HL-60/S4 treated with phorbol 12-myristate 13-acetate at 8.2 ng/mL for 4 days and 3 days (cell line): ENCODE results near the gene FKBP2.

Experiments used
- in situ Hi-C: fragments of 300-500 bp; cut with MboI; formaldehyde crosslinking; loops from 2 replicates; pipeline ENCODE4 v1.15.0; 2022; ENCODE audit warnings: low sequenced_read_pairs

FKBP2 gene

DNA sequence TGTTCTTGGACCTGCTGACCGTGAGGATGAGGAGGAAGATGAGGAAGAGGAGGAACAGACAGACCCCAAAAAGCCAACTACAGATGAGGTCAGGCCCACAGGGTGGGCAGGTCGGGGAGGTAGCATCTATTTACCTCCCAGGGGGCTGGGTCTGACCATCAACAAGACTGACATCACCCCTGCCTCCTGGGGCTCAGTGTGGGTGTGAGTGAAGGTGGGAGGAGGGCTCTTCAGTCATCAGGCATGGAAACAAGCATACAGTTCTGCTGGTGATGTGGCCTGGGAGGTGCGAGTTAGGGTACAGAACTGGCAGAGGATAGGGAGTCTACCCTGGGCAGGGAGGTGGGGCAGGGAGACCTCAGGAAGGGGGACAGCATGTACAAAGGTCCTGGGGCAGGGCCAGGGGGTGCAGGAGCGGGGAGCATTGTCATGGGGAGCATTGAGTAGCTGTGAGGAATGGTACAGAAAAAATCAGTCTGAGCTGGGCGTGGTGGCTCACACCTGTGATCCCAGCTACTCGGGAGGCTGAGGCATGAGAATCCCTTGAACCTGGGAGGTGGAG lies 19.3 kb downstream of the FKBP2 start:
- in situ Hi-C loops, result no loop called here

DNA sequence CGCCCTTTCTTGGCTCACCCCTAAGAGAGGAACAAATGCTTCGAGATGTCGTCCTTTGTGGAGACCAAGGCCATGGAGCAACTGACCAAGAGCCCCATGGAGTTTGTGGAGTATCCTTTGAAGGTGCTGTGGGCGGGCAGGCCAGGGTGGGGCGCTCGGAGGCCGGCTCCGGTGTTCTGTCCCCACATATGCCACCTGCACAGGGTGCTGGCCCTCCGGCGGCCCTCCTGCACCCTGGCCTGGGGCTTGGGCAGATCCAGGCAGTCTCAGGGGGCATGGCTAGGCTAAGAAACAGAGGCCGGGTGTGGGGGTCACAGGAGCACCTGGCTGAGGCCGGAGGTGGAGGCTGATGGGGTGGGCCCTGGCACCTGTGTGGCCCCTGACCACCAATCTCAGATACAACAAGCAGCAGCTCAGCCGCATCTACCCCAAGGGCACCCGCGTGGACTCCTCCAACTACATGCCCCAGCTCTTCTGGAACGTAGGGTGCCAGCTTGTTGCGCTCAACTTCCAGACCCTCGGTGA lies 20.7 kb downstream of the FKBP2 start:
- in situ Hi-C loops, result no loop called here

DNA sequence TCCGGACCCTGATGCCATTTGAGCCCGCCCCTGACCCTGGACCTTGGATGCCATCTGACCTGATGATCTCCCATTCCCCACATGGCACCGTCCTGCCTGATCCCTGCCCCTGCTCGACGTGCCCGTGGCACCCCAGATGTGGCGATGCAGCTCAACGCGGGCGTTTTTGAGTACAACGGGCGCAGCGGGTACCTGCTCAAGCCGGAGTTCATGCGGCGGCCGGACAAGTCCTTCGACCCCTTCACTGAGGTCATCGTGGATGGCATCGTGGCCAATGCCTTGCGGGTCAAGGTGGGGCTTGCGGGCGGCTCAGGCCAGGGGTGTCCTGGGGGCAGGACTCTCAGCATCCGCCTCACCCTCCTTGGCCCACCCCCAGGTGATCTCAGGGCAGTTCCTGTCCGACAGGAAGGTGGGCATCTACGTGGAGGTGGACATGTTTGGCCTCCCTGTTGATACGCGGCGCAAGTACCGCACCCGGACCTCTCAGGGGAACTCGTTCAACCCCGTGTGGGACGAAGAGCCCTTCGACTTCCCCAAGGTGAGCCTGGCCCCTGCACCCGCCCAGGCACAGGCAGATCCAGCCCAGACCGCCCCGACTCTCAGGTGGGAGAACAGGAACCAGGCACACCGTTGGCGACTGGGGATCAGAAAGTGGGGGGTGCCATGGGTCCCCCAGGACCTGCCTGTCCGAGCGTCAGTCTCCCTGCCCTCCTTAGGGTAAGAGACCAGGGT lies 21.5 kb downstream of the FKBP2 start:
- in situ Hi-C loops, result no loop called here

DNA sequence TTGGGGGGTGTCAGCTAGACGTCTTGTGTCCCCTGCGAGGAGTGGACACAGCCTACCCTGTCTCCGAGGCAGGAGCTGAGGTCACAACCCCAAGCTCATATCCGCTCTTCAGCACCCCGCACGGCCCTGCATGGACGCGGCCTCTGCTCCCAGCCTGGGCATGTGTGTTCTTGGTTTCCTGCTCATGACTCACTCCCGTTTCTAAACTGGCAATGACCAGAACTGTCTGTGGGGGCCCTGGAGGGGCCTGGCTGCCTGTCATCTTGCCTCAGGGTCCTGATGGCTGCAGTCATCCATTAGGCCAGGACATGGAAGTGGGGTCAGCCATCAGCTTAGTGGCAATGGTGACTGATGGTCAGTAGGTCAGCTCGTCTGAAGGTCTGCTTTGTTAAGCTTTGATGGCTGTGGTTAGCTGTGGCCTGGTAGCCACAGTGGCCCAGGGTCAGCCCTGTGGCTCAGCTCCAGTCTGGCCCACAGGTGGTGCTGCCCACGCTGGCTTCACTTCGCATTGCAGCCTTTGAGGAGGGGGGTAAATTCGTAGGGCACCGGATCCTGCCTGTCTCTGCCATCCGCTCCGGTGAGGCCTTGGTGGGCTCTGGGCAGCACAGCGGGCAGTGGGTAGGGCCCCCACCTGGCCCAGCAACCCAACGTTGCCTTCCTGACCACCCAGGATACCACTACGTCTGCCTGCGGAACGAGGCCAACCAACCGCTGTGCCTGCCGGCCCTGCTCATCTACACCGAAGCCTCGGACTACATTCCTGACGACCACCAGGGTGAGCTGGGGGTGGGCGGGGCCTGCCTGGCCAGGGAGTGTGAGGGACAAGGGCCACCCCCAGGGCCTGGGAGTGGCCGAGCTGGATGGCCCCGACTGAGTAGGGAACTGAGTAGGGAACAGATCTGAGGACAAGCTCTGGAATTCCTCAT lies 22.4 kb downstream of the FKBP2 start:
- in situ Hi-C loops, result no loop called here

DNA sequence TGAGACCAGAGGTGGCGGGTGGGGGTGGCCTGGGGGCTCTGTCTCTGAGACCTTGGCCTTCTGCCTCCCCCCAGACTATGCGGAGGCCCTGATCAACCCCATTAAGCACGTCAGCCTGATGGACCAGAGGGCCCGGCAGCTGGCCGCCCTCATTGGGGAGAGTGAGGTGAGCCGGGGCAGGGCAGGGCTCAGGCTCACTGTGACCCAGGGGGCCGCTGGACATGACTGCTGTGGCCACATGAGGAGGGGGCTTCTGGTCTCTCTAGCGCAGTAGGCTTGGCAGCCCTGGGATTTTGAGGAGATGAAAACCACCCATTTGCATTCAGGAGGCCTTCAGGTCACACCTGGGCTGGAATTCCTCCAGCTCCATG lies 23.0 kb downstream of the FKBP2 start:
- in situ Hi-C loops, result no loop called here

DNA sequence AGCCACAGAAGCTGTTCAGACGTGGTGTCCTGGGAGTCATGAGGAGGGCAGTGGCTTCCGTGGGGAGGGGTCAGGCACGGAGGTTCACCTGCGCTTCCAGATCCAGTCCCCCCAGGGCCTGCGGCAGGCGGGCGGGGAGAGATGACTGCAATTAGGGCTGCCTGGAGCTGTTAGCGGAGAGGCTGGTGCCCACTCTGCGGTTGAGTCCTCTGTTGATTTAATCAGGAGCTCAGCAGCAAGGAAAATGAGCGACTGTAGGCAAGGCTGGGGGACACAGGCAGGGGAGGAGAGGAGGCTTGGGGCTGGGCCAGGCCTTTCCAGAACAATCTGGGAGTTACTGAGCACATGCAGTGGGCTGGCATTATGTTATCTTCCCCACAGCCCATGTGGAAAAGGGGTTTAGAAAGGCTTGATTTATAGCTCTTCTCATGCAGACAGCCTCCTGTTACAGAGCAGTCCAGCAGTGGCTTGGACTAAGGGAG lies 23.5 kb downstream of the FKBP2 start:
- in situ Hi-C loops, result no loop called here

DNA sequence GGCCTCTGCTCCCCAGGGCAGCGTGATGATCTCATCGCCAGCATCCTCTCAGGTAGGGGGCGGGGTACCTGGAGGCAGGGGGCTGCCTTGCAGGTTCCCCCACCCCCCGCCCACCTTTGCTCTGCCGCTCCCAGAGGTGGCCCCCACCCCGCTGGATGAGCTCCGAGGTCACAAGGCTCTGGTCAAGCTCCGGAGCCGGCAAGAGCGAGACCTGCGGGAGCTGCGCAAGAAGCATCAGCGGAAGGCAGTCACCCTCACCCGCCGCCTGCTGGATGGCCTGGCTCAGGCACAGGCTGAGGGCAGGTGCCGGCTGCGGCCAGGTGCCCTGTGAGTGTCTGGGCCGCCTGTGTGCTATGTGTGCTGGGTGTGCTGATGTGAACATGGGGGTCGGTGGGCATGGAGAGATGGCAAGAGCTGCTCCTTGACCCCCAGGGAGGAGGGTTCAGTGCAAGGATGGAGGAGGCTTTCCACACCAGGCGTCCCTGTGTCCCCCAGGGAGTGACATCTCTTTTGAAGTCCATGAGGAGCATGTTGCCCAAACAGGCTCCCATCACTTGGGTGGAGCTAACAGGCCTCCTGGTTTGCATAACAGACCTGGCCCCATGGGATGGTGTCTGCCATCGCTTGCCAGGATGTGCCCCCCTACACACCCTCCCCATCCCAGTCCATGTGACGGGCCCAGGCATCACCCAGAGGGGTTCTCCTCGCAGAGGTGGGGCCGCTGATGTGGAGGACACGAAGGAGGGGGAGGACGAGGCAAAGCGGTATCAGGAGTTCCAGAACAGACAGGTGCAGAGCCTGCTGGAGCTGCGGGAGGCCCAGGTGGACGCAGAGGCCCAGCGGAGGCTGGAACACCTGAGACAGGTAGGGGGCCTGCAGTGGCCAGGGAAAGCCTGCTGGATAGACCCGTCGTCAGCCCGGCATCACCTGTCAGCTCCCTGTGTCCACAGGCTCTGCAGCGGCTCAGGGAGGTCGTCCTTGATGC lies 24.6 kb downstream of the FKBP2 start:
- in situ Hi-C loops, result no loop called here

DNA sequence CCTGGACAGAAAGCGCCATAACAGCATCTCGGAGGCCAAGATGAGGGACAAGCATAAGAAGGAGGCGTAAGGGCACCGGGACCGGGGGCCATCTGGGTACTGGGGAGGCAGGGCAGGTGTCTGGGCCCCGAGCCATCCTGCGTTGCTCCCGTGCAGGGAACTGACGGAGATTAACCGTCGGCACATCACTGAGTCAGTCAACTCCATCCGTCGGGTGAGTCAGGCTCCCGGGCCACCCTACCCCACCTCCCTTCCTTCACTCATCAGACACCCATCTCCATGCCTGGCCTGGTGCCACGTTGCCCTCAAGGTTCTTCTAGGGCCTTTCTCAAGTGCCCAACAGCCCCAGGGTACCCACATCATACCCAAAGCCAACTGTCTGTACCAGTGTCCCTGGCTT lies 25.4 kb downstream of the FKBP2 start:
- in situ Hi-C loops, result no loop called here

DNA sequence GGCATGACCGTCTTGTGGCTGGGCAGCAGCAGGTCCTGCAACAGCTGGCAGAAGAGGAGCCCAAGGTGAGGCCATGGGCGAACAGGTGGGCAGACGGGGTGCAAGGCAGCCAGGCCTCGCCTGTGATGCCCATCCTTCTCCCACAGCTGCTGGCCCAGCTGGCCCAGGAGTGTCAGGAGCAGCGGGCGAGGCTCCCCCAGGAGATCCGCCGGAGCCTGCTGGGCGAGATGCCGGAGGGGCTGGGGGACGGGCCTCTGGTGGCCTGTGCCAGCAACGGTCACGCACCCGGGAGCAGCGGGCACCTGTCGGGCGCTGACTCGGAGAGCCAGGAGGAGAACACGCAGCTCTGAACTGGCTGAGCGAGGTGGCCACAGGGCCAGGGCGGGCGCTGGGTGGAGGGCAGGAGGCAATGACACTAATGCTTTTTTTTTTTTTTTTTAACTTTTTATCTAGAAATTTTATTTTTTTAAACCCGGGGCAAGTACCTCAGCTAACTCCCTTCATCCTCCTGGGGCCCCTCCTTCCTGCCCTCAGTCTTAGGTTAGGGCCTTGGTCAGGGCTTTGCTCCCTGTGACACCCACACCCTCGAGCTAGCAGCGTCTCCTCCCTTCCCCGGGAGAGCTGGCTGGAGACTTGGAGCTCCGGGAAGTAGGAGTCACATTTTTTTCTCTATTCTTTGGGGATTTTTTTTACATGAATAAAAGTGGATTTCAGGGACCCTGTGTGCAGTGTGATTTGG lies 26.5 kb downstream of the FKBP2 start:
- in situ Hi-C loops, result no loop called here

DNA sequence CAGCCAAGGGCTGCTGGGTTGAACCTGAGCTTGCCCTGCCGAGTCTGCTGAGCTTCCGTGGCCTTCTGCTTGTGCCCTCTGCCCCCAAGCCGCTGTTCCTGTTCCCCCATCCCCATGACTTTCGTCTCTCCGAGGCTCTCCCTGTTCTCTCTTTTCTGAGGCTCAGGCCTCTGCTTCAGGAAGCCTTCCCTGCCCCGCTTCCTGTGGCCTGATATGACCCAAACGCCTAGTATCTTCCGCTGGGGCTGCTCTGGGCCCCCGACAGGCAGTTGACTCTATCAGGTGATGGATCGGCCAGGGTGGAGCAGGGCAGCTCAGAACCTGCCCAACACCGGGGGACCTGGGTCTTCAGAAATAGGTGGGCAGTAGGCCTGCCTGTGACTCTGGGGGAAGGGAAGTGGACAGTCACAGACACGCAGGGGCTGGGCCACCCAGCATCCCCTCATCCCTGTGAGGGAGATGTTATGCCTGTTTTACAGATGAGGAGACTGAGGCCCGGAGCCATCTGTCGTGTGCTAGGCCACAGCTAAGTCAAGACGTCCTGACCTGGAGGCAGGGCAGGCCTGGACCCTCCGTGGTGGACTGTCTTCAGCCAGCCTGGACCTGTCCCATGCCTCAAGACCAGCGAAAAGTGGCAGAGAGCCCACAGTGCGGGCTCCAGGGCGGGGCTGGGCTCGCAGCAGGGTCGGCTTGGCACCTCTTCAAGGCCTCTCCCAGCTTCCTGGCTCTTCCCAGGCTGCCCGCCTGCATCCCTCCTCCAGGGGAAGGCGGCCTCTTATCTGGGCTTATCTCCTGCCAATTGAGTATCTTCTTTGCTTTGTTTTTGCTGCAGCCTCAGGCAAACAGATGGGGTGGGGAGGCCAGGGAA lies 27.4 kb downstream of the FKBP2 start:
- in situ Hi-C loops, result no loop called here

DNA sequence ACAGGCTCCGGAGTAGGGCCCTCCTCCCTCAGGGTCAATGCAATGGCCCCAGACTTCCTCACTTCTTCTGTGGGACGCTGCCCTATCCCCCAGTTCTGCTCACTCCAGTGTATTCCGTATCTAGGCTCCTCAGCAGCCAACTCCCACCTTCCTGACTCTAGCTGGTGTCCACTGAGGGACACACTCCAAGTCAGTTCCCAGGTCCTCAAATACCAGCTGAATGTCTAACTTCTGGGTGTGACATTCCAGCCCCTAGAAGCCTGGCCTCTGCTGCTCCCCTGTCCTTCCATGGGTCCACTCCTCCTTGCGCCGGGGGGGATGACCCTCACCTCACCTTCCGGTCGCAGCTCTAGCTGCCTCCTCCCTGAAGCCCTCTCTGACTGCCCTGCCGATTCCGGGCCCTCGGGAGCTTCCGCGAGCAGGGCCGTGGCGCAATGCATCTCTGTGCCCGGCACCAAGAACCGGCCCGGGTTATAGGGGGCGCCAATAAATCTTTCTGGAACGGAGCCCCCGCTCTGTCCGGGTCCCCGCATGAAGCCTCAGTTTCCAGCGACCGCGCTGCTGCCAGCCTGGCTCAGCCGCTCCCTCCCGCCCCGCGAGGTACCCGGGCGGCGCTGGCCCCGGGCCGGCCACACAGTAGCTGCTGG lies 28.1 kb downstream of the FKBP2 start:
- in situ Hi-C loops, result no loop called here

DNA sequence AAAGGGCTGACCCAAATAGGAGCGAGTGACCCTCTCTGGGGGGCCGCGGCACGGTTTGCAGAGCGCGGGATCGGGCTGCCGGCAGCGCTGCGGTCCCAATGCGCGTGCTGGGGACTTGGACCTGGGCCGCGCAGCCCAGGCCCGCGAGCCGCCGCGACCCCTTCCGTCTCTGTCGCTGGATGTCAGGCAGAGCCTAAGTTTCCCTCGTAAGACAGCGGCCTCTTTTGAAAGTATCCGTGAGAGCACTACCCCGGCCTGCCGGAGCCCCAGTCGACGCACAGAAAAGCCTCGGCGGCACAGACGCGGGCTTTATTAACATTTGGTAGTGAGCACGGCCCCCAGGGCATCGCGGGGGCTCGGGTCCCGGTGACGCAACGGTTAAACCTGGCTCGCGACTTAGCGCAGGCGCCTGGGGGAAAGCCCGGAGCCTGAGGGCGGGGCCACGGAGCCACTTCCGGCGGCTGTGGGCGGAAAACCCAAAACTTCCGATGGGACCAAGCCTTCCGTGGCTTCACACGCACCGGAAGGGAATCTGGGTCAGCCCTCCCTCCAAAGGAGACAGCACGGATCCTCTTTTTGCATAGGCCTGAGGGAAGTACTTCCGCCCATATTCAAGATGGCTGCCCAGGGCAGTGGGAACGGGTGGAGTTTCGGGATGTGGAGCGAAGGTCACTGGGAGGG lies 28.8 kb downstream of the FKBP2 start:
- in situ Hi-C loops, result no loop called here

DNA sequence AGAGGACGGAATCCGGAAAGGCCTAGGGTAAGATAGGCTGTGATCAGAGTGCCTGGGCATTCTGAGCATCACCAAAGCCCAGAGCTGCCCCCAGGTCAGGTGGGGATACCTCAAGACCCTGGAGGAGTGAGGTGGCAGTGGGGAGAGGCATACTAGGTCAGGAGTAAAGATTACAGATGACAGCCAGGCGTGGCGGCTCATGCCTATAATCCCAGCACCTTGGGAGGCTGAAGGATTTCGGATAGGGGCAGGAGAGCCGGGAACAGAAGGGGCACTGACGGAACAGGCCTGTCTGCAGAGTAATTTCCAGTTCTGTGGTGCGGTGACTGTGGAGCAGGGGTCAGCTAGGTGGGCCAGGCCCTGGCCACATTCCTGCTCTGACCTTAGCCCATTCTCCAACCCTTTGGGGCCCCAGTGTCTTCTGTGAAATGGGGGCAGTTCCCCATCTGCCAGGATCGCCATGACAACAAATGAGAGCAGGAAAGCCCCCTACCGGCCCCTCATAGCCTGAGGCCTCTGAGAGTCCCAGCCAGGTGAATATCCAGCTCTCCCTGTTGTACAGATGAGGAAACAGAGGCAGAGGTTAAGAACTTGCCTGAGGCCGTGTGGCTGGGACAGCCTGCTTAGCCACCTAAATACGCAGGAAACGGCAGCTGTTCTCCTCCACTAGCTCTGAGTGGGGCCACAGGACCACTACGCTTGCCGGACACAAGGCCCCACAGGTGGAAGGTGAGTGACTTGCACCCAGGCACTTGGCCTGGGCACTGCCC lies 34.3 kb downstream of the FKBP2 start:
- in situ Hi-C loops, result no loop called here

DNA sequence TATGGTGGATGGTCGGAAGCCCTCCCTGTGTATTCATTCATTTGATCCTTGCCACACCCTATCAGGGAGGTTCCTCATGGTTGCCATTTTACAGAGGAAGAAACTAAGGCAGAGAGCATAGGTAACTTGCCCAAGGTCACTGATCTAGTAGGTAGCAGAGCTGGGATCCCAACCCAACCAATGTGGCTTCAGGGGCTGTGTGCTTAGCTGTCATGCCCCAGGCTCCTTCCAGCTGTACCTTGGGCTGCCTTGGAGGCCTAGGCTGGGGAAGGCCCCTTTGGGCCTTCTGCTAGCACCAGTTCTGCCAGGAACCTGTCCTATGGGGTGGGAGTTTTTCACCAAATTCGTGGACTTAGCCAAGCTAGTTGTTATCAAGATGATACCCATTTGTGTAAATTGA lies 34.9 kb downstream of the FKBP2 start:
- in situ Hi-C loops, result no loop called here

DNA sequence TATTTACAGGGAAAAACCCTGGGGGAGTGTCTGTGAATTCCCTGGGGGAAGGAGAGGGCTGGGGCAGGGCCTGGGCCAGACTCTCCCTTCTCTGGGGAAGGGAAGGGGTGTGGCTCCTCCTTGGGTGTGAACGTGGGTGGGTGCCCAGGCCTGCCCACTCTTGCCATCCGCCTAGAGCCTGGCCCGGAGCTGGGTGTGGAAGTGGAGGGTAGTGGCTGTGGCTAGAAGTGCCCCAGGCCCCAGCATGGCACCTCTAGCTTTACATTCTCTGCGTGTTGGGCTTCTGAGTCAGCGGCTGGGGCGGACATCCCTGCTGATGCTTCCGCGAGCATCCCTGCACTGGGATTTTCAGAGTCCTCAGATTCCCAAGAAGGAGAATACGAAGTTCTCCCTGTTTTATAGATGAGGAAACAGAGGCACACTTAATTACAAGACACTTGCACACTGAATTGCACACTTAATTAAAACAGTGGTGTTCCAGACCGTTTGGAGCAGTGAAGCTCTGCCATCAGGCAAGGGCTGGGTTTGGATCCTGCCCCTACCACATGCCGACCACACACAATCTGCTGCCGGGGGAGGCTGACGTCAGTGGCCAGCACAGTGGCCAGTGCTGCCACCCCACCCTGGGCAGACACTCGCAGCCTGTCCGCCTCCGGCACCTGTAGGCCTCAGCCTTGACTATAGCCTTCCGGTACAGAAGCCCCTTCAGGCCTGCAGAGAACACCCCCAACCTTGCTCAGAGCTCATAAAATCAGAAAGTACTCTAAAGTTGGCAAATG lies 35.9 kb downstream of the FKBP2 start:
- in situ Hi-C loops, result no loop called here

DNA sequence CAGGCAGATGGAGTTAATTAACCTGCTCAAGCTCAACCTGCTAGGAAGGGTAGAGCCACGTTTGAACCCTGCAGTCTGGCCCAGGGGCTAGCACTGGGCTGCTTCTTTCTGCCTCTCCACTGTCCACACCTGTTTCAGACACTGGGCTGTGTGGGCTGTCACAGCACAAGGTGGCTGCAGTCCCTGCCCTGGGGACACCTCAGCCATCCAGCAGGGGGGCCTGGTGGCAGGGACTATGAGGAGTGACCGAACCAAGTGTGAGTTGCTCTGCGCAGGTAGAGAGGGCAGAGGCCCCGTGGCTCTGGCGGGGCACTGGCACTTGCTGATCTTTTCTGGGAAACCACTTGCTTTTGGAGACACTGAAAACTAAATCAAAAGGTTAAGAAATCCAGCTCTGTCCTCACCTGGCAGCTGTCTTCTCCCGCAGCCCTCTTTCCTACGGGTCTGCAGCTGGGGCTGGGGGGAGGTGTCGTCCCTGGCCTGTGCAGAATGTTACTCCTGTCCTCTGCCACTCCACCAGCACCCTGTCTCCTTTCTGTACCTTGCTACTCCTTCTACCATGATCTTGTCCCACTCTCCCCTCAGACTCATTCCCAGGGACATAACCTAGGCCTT lies 37.8 kb downstream of the FKBP2 start:
- in situ Hi-C loops, result no loop called here
